ENCODE measurements around the gene TSC22D4. TPM values are rescaled to one million over a fixed set of nuclear protein-coding genes. Genes with fewer than 3 reads are reported as not detected.

Gene TSC22D4
- polyA plus RNA-seq, 1 of the 3 experiments (the other 2 are of a cell fraction) = 32.7 TPM

DNA sequence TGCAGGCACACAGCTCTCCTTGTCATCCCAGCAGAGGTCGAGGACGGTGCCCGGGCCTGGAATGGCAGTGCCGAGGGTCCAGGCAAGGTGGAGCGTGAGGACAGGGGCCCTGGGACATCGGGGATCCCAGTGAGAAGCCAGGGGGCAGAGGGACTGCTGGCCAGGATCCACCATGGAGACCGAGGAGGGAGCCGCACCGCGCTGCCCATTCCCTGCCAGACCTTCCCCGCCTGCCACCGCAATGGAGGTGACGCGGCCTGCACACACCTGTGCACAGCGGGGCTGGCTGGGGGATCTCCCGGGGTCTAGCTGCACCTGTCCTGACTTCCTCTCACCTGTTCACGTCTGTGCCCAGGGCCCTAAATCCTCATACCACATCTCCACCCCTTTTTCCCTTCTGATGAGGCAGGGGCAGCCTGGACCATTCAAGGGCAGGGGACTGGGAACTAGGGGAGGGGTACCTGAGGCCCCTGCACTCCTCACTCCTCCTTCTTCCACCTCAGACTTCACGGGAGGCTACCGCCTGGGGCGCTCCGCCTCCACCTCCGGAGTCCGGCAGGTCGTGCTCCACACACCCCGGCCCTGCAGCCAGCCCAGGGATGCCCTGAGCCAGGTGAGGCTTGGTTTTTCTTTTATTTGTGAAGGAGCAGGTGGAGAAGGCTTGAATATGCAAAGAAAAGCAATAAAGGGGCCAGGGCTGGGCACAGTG is 11.6 kb upstream of the TSC22D4 start:
- Histone ChIP-seq H3K9ac (no peak overlapping the region), H3K4me2 (no peak overlapping the region; the same call in 1 of the 2 replicates), H3K4me3 (ENCODE audit: low read depth in 2 of 2, low read length in 1 of 2) (no peak overlapping the region), H3K4me1 (ENCODE audit: control insufficient read depth in 1 of 2, insufficient read depth in 2 of 2, low read depth in 1 of 2, low read length in 1 of 2) (peaks cover 3 to 24% of the 10 kb centered on the region in 2 experiments; a peak in 2 of 4 replicates), H3K9me3 (no peaks in the 10 kb centered on the region), H3F3A (replicated peaks; ENCODE audit: insufficient read depth) (no peaks in the 10 kb centered on the region), H3K9me2 (no peaks in the 10 kb centered on the region), H2AFZ (ENCODE audit: low read depth) (no peak overlapping the region), H3K36me3 (replicated peaks in 1 of 2; ENCODE audit: control insufficient read depth in 1 of 2, insufficient read depth in 2 of 2, low read length in 1 of 2) (peaks cover 0 to 6% of the 10 kb centered on the region in 2 experiments), H4K20me1 (ENCODE audit: insufficient read depth) (no peaks in the 10 kb centered on the region), H3K27me3 (ENCODE audit: insufficient read depth) (no peaks in the 10 kb centered on the region), H3K79me2 (ENCODE audit: insufficient read depth) (no peaks in the 10 kb centered on the region), H3K27ac (ENCODE audit: low read depth in 2 of 2, low read length in 1 of 2) (peak overlapping the region in 1 of 2 experiments; percentile 73; a peak in 1 of 4 replicates)
- TF ChIP-seq TAF1 (IDR thresholded peaks at IDR 0.05; ENCODE audit: borderline replicate concordance, low read depth, low read length) (no peak), RCOR1 (IDR thresholded peaks at IDR 0.05; ENCODE audit: low read length) (no peak), MEF2A (IDR thresholded peaks at IDR 0.05; ENCODE audit: borderline replicate concordance, low read depth) (no peak), SIN3A (IDR thresholded peaks at IDR 0.05; ENCODE audit: borderline replicate concordance, low read depth, low read length) (no peak), CHD2 (IDR thresholded peaks at IDR 0.05; ENCODE audit: low read length, partially characterized antibody) (no peak), SMC3 (IDR thresholded peaks at IDR 0.05; ENCODE audit: low read depth, low read length) (no peak), RAD21 (IDR thresholded peaks at IDR 0.05; ENCODE audit: low read length) (no peak), TCF12 (IDR thresholded peaks at IDR 0.05) (no peak), JUND (IDR thresholded peaks at IDR 0.05) (no peak), RFX5 (IDR thresholded peaks at IDR 0.05; ENCODE audit: low read length) (no peak)
- TF ChIP-seq, protein P1, sequence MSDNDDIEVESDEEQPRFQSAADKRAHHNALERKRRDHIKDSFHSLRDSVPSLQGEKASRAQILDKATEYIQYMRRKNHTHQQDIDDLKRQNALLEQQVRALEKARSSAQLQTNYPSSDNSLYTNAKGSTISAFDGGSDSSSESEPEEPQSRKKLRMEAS (IDR thresholded peaks at IDR 0.05; ENCODE audit: low read depth) = no peak
- TF ChIP-seq, protein P2, sequence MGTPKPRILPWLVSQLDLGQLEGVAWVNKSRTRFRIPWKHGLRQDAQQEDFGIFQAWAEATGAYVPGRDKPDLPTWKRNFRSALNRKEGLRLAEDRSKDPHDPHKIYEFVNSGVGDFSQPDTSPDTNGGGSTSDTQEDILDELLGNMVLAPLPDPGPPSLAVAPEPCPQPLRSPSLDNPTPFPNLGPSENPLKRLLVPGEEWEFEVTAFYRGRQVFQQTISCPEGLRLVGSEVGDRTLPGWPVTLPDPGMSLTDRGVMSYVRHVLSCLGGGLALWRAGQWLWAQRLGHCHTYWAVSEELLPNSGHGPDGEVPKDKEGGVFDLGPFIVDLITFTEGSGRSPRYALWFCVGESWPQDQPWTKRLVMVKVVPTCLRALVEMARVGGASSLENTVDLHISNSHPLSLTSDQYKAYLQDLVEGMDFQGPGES (IDR thresholded peaks at IDR 0.05; ENCODE audit: low read depth, low read length) = no peak
- TF ChIP-seq, protein P3, sequence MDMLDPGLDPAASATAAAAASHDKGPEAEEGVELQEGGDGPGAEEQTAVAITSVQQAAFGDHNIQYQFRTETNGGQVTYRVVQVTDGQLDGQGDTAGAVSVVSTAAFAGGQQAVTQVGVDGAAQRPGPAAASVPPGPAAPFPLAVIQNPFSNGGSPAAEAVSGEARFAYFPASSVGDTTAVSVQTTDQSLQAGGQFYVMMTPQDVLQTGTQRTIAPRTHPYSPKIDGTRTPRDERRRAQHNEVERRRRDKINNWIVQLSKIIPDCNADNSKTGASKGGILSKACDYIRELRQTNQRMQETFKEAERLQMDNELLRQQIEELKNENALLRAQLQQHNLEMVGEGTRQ (IDR thresholded peaks at IDR 0.05; ENCODE audit: borderline replicate concordance, low read depth, low read length) = no peak
- TF ChIP-seq, protein P4, sequence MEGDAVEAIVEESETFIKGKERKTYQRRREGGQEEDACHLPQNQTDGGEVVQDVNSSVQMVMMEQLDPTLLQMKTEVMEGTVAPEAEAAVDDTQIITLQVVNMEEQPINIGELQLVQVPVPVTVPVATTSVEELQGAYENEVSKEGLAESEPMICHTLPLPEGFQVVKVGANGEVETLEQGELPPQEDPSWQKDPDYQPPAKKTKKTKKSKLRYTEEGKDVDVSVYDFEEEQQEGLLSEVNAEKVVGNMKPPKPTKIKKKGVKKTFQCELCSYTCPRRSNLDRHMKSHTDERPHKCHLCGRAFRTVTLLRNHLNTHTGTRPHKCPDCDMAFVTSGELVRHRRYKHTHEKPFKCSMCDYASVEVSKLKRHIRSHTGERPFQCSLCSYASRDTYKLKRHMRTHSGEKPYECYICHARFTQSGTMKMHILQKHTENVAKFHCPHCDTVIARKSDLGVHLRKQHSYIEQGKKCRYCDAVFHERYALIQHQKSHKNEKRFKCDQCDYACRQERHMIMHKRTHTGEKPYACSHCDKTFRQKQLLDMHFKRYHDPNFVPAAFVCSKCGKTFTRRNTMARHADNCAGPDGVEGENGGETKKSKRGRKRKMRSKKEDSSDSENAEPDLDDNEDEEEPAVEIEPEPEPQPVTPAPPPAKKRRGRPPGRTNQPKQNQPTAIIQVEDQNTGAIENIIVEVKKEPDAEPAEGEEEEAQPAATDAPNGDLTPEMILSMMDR (IDR thresholded peaks at IDR 0.05) = no peak
- CTCF ChIA-PET = interaction anchor here (1.3 to 11.1 kb wide), 9 partner anchors 22 to 202 kb away, joined by 4 to 151 read pairs (median 5); no protein-coding TSS in a partner anchor
- peak; percentile 29 for DNase-seq
- POLR2A ChIA-PET = interaction anchor here (0.6 to 1.8 kb wide), 10 partner anchors 11 to 112 kb away, joined by 3 to 8 read pairs (median 4); partner anchors contain the start of genes AGFG2, MEPCE and PPP1R35
- 93% methylated on average over 14 of the region's 25 CpGs for WGBS (ENCODE audit: low lambda C conversion rate)
